Dermis microvascular lymphatic vessel endothelial cell (primary cell): ENCODE measurements around the gene CREBZF. TPM values are rescaled to one million over a fixed set of nuclear protein-coding genes. Genes with fewer than 3 reads are reported as not detected.

Source experiments
- DNase-seq, 2 donors: peaks; one replicate each; pipeline versions ENCODE4 v3.0.0 to v3.0.0-alpha.2; 2010; ENCODE audit warnings: low read depth in 2 of 2
- total RNA-seq: library from RNA; depleted of rRNA; stranded (reverse); fragments of >200 nt; gene quantifications from 2 replicates; pipeline ENCODE4 v1.2.1, GENCODE V29; 2014

Gene CREBZF, protein sequence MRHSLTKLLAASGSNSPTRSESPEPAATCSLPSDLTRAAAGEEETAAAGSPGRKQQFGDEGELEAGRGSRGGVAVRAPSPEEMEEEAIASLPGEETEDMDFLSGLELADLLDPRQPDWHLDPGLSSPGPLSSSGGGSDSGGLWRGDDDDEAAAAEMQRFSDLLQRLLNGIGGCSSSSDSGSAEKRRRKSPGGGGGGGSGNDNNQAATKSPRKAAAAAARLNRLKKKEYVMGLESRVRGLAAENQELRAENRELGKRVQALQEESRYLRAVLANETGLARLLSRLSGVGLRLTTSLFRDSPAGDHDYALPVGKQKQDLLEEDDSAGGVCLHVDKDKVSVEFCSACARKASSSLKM
- total RNA-seq = 20.9 and 26.3 TPM in 2 replicates

DNA sequence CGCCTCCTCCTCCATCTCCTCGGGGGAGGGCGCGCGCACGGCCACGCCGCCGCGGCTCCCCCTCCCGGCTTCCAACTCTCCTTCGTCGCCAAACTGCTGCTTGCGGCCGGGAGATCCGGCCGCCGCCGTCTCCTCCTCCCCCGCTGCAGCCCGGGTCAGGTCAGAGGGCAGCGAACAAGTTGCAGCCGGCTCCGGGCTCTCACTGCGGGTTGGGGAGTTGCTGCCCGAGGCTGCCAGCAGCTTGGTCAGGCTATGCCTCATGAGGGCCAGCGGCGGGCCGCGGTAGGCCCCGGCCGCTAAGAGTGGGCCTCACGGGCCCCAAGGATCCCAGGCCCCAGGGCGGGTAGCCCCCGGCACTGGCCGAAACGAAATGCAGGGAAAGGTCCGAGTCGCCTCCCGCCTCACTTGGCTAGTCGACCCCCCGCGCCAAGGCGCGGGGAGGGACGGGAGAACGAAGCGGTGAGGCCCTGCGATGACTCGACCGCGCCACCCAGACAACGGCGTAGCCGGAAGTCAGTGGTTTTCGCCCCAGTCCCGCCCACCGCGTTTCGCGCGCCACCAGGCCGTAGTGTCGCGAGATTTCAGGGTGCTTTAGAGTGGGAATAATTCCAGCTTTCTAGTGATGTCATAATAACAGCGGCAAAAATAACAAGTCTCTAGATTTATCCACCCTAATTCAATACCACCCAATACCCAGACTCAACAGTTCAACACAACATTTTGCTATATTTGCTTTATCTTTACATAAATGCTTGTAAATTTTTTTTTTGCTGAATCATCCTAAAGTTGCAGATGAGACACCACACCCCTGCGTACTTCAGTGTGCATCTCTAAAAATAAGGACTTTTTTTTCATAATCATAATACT, at the start of gene CREBZF:
TSS of gene CREBZF (minus strand) at position 515 of the 867 bp plus-strand sequence. CDS start at position 261, 254 bp downstream.
- DNase-seq = peak; percentile 87 to 95

DNA sequence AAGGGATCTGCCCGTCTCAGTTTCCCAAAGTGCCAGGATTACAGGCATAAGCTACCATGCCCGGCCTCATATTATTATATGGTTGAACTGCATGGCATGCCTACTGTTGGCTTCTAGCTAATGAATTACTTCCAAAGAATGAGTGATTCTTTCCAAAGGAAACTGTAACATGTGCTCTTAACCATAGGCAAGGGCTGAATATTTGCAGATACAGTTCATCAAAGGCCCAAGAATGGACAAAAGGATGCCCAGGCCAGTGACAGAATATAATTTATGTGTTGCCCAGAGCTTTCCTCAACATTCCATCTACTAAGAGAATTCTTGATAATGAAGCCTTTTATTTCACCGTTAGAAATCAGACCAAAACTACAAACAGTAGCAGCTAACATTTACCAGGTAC, 48.0 kb upstream of the CREBZF start:
- no peak for DNase-seq

DNA sequence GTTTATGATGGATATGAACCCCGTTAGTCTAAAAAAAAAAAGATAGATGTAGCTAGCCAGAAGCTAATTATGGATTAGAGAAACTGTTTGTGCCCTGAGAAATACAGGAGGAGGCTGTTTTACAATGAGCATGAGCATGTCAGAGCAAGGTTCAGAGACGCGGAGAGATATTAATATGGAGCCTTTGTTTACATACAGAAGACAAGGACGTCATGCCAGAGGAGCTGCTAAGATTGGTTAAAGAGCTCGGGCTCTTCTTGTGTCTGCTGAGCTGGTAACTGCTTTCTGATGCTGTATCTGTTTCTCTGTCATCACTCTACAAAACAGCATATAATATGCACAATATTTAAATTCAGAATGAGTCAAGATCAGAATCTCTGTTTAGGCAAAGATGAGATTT, 46.0 kb upstream of the CREBZF start:
- DNase-seq = no peak

DNA sequence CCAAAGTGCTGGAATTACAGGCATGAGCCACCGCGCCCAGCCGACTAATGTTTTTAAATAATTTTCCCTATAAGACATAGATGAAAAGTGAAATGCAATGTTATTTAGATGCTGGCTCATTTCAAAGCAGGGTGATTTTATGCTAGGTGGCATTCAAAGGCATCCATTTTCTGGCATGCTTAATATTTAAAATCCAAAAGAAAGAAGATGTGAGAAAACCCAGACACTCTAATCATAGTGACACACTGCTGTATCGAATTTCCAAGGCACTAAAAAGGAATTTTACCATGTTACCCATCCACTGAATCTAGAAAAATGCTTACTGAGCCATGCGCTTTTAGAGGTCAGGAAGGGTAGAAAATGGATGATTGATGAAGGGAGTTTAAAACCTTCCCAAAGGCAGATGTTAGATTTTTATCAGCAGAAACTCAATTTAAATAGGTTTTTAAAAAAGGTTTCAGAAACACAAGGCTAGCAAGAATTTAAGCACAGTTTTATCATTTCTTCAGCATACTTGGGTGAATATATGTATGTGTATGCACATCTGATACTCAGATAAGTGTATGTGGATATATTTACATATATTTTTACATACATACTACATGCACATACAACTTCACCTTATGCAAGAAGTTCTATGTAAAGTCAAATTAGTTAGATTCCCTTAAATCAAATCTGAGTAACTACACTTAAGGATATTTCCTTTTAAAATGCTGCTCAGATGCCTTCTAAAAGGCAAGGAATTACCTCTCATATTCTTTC, 45.2 kb upstream of the CREBZF start:
- DNase-seq = no peak

DNA sequence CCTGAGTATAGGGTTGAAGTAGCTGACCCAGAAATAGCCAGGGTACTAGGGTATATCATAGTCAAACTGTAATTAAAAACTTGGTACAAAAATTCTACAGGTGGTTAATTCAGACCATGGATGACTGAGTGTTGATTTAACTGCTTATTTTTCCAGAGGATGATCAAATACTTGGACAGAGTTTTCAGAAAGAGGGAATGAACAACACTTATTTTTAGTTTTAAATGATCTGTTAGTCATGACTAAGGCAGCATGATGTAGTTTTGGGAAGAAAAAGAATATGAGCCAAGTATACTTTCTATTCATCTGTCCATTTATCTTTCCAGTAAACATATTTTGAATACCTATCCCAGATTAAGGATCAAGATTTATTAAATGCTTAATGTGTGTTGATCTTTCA, 40.9 kb upstream of the CREBZF start:
- no peak for DNase-seq

DNA sequence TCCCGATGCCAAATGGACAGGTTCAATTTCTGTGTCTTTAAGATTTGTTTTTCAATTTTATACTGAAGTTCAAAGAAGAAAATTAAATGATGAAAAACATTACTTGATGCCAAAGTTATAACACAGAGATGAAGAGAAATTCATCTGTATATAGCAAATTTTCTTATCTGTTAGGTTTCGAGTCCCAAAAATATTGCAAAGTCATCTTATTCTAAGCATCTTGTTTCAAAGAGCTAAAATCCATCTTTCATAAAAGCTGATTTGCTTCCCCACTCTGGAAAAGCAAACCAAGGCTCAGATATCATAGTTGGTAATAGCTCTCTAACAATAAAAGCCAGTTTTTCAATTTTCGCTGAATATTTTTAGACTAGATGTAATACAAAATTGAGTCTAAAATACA, 40.0 kb upstream of the CREBZF start:
- no peak for DNase-seq

DNA sequence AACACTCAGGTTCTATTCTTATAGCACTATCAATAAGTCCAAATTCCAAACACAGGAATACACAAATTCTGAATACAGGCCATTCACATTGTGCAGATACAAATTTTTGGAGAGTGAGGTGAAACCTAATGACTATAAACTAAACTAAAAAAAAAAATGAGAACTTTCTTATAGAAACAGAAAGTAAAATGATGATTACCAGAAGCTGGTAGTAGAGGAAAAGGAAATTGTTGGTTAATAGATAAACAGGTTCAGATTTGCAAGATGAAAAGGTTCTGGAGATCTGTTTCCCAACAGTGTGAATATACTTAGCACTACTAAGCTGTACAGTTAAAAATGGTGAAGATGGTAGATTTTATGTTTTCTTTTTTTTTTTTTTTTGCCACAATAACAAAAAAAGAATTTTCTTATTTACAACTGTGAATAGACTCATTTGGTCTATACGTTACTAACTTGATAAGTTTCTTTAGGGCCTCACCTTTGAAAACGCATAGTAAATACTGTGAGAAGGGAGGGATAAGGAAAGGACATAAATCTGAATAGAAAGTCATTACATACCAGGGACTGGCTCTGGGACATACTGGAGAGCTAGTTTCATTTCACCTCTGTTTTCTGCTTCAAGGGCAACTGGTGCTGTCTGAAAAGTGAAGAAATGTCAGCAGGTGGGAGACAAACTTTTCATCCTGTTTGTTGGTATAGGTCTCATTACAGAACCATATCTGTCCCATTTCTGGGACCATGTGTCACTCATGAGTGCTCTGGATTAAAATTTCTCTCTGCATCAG, 35.2 kb upstream of the CREBZF start:
- DNase-seq = no peak

DNA sequence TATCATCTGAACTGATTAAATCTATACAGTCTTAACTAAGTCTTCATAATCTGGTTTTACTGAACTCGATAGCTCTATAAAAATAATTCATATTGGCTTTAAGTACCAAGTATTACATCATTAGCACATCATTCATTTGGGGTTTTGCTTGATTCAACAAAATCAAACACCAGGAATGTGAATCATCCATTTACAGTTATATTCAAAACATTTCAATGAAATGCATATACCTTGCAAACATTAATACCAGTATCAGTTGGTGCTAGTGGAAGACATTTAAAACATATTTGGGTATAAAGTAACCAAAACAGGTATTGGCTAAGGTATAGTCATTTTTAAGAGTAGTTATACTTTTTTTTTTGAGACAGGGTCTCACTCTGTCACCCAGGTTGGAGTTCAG, 33.3 kb upstream of the CREBZF start:
- DNase-seq = no peak

DNA sequence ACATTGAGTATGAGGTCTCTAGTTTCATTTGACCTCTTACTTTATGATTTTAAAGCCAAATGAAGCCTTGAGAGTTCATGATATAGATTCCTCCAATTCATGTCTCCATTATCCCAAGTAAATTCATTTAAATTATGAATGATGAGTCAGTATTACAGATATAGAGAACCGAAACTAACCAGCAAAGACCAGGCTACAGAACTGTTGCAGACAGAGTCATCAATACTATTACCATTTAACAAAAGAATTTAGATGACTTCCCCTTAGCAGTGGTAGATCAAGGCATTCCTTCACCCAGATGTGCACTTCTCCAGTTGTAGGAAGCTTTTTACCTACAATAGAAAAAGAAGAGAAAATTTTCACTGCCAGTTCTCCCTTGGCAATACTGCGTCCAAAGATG, 32.8 kb upstream of the CREBZF start:
- no peak for DNase-seq

DNA sequence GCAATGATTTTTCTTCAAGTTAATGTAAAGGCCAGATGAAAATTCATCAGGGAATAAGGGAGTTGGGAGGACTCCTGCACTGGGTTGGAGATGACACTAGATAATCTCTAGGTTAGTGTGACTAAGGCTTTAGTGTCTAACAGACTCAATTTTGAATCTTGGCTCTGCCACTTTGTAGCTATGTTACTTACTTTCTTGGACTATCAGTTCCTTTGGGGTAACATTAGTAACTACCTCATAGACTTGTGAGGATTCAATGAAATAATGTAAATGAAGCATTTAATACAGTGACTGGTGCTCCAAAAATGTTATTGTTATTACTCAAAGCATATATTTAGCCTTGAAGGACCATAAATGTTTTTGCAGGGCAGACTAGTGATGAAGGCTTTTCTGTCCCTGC, 30.6 kb upstream of the CREBZF start:
- no peak for DNase-seq

DNA sequence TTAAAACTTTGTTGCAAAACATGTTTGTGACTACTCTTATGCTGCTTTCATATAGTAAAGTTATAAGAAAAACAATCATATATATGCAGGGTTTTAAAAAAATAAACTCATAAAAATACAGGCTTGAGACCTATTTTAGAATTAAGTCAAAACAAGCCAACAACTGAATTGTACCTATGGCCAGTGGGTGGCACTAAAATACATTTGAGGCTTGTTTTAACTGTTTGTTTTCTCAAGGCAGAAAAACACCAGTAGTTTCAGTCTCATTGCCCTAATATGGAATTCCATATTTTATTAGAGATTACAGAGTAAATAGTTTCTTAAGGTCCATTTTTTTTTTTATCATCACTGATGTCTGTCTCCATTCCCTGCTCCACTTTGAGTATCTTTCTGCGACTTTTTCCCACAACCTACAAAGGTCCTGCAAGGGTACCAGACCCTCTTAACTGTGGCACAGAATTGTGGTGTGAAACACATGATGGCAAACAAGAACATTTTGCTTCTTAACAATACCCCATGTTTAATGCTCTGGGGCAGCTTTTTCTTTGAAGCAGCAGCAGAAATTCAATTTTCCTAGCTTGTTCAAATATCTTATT, 29.6 kb upstream of the CREBZF start:
- peak; percentile 1 to 56 for DNase-seq

DNA sequence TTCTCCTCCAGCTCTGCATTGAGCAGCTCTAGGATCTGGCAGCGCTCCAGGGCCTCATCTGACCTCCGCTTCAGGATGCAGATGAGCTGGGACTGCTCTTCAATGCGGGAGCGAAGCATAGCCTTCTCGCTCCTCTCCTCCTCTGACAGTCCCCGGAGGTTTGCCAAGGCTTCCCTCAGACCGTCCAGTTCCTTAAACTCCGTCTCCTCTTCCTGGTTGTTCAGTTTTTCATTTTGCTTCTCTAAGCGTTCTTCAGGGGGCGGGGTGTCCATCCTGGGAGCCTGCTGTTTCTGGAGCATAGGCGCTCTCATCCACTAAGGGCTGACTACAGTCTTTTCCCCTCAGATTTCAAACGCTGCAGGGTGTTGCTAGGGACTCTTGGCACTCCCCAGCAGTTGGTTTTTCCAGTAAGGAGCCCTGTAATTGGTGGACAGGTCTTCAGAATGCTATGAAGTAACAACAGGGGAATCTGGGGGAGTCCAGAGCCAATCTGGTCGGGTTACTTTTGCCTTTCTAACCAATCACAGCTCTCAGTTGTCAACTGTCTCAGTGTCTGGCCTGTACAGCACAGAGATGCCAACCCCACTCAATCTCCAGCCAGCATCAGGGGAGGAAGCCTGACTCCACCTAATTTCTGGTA, 21.0 kb upstream of the CREBZF start, which contains the start of gene CCDC89:
TSS of gene CCDC89 (minus strand) at position 376 of the 640 bp plus-strand sequence. CDS start at position 311, 65 bp downstream.
- no peak for DNase-seq

DNA sequence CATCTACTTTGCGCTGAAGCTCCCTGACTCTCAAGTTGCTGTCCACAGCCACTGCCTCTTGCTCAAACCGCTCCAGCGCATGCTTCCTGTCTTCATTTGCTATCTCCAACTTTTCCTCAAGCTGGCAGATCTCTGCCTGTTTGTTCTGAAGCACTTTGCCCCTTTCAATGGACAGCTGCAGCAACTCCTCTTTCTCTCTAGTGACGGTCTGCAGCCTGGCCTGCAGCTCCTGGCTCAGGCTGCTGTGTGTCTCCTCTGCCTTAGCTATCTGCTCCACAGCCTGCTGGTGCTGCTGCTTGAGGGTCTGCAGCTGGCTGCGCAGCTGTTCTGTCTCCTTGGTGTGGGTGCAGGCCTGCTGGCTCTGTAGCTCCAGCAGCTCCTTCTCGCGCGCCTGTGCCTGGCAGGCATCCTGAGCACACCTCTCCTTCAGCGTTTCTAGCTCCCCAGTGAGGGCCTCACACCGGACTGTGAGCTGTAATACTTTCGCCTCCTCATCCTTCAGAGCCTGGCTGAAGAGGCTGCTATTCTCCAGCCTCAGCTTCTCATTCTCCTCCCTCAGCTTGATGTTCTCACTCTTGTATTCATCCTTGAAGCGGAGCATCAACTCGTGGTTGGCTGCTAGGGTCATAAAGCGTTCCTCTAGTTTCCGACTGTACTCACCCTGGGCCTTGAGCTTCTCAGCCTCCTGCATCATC, 20.3 kb upstream of the CREBZF start:
- DNase-seq = no peak

DNA sequence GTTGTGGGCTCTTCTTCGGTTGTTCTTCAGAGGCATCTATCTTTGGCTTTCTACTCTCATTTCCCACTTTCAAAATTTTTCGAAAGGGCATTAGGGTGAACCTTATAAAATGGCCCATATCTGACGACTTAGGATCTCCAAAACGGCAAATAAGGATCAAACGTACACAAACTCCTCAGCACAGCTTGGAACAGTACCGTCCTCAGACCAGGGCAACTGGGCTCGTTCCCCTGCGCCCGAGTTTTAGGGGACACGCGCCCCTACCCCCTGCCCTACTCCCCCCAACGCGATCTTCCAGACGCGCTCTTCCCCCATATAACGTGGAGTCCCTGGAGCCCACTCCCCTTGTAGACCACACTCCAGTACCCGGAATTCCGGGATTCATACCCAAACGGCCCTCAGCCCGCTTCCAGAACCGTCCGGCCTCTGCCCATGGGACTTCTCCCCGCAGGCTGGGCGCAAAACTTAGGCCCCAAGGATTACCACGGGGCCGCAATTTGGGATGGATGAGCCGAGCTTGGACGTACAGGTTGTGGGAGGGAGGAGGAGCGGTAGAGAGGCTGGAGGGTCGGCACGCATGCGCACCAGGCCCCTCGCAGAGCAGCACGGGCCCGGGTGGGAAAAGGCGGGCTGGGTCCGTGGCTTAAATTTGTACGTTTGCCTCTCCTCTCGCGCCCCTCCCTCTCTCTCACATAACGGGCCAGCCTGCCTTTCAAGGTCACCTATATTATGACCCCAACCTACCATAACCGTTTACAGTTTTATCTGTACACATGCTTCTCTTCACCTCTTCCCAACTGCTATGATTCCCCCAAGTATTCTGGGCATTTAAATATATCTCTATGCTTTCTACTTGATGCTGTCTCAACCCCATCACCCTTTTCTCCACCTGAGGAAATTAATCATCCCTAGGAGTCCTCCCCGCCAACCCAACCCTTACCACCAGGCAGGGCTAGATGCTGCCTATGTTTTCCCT, 17.7 kb upstream of the CREBZF start:
- DNase-seq = peak in 1 of 2 donors; percentile 35

DNA sequence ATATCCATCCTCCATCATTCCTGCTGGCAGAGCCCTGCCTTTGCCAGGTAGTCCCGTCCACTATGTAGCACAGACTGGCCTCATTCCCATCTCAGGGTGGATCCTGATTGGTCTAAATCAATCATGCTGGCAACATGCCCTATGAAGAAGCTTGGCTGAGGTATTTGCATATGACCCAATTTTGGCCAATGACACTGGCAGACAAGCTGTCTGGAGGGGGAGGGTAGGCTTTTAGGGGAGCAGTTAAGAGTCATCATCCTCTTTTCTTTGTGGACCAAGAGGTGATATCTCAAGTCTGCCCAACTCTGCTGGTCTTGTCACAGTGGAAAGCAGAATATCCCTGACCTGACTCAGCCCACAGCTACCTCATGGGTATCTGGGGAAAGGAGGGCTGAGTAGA, 16.0 kb upstream of the CREBZF start:
- no peak for DNase-seq

DNA sequence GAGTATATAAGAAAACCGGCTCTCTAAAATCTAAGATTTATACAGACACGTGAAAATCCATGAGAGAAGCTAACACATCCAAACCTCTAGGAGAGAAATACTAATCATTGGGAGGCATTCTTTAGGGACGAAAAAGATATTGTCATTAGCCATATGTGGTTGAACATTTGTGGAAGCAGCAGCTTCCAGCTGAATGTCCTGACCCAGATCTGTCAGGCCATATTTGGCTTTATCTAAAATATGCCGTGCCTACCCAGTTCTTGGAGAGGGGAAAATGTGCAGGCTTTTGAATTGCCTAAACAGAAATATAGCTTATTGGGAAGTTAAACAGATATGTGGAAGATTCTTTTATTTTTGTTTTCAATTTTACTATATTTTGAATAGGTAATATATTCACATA, 14.6 kb upstream of the CREBZF start:
- no peak for DNase-seq

DNA sequence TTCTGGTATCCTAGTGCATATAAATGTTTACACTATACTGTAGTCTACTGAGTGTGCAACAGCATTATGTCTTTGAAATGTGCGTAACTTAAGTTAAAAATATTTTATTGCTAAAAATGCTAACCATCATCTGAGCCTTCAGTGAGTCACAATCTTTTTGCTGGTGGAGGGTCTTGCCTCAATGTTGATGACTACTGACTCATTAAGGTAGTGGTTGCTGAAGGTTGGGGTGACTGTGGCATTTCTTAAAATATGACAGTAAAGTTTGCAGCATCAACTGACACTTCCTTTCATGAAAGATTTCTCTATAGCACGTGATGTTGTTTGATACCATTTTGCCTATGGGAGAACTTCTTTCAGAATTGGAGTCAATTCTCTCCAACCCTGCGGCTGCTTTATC, 8.5 kb upstream of the CREBZF start:
- no peak for DNase-seq
